GM12875 (cell line): ENCODE measurements around the gene ZNF83.

Source experiments
- H3K4me3 ChIP-seq: one replicate; pipeline ENCODE4 v1.5.1; 2011; ENCODE audit warnings: low read depth, low read length, control low read depth
- TF ChIP-seq, protein P1 (sequence below): IDR thresholded peaks from 2 replicates; pipeline ENCODE4 v1.5.1; 2011; ENCODE audit warnings: low read depth, mild to moderate bottlenecking, control low read depth, inconsistent platforms, low read length, moderate library complexity, borderline replicate concordance; ENCODE audit not compliant: insufficient read depth

Gene ZNF83

DNA sequence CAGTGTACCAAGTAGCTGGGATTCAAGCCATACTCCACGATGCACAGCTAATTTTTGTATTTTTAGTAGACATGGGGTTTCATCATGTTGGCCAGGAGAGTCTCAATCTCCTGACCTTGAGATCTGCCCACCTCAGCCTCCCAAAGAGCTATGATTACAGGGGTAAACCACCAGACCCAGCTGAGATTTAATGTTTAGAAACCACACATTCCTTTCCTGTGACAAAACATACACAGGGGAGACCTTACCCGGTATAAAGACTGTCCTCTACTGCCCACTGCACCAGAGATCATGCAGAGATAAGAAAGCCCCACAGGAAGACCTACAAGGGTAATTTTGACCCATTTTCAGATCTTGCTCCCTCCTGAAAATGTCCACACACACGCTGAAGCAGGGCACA lies 22.8 kb upstream of the ZNF83 start:
- H3K4me3 ChIP-seq = no peak overlapping the region
- TF ChIP-seq, protein P1, sequence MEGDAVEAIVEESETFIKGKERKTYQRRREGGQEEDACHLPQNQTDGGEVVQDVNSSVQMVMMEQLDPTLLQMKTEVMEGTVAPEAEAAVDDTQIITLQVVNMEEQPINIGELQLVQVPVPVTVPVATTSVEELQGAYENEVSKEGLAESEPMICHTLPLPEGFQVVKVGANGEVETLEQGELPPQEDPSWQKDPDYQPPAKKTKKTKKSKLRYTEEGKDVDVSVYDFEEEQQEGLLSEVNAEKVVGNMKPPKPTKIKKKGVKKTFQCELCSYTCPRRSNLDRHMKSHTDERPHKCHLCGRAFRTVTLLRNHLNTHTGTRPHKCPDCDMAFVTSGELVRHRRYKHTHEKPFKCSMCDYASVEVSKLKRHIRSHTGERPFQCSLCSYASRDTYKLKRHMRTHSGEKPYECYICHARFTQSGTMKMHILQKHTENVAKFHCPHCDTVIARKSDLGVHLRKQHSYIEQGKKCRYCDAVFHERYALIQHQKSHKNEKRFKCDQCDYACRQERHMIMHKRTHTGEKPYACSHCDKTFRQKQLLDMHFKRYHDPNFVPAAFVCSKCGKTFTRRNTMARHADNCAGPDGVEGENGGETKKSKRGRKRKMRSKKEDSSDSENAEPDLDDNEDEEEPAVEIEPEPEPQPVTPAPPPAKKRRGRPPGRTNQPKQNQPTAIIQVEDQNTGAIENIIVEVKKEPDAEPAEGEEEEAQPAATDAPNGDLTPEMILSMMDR = no peak

DNA sequence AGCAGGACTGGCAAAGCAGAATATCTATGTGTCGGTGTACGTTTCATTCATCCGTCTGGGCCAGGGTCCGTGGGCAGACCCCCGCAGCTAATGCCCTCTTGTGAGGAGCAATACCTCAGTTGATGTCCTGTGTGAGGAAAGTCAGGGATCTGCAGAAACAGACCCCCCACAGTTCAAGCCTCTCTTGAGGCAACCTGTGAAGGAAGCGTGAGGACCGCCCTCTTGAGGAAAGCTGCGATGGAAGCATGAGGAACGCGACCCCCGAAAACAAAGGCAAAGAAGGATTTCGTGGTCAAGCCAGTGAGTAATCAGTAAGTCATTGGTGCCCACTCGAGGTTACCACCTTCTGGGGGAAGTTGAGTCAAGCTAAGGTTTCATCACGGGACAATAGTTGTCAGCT lies 20.9 kb upstream of the ZNF83 start:
- TF ChIP-seq, protein P1 = no peak
- no peak overlapping the region for H3K4me3 ChIP-seq

DNA sequence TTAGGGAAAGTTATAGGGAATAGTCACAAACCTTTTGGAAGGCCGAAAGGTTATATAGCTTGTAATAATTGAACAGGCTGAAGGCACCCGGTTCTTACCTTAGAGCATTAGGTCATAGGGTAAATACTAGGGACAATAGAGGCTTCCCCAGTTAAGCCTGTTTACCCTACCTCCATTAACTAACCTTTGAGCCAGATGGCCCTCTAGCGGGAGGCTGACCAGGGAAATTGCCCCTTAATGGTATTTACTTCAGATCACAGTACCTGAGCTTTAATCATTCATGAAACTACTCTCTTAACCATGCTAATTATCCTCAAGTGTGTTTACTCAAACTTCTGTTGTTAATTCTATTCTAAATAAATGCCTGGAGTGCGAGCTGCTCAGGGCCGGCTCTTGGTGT lies 20.4 kb upstream of the ZNF83 start:
- TF ChIP-seq, protein P1 = no peak
- H3K4me3 ChIP-seq = no peak overlapping the region

- H3K4me3 ChIP-seq = no peak overlapping the region
- TF ChIP-seq, protein P1 = no peak
Observed at GRCh38 chr19:52653161-52653560, 15.0 kb upstream of the ZNF83 start.

DNA sequence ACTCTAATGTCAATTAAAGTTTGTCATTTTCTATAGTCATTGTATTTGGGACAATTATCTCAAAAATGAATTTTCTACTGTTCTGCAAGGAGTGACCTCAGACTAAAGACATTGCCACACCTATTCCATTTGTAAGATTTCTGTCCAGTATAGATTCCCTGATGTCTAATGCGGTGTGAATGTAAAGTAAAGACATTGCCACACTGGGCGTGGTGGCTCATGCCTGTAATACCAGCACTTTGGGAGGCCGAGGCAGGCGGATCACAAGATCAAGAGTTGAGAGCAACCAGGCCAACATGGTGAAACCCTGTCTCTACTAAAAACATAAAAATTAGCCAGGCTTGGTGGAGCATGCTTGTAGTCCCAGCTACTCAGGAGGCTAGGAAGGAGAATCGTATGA lies 13.8 kb upstream of the ZNF83 start:
- H3K4me3 ChIP-seq = no peak overlapping the region
- TF ChIP-seq, protein P1 = no peak

DNA sequence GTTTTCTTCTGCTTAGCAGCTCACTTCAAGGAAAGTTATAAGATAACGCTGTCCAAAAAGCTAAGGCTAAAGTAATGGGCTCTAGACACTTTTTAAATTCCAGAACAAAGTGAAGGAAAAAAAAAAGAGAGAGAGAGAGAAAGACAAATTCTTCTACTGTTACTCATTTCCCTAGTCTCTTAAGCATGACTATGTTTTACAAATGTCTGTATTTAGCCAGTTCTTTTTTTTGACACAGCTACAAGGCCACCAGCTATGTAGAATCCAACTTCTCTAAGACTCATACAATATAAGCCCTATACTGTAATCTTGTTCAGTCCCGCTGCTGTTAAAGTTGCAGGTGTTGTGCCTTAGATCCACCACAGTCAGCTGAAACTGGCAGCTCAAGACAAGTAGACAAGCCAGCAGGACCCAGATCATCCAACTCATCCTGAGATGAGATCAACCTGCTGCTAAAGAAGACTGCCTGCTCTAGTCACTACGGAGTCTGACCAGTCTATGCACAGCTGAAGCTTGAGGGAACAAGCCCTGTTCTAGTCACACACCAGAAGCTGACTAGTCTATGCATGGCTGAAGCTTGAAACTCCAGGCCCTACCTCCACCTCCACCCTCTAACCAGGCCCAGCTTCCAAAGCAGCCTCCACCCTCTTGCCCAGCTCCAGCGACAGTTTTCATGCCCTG lies 10.3 kb upstream of the ZNF83 start:
- TF ChIP-seq, protein P1 = no peak
- H3K4me3 ChIP-seq = no peak overlapping the region

DNA sequence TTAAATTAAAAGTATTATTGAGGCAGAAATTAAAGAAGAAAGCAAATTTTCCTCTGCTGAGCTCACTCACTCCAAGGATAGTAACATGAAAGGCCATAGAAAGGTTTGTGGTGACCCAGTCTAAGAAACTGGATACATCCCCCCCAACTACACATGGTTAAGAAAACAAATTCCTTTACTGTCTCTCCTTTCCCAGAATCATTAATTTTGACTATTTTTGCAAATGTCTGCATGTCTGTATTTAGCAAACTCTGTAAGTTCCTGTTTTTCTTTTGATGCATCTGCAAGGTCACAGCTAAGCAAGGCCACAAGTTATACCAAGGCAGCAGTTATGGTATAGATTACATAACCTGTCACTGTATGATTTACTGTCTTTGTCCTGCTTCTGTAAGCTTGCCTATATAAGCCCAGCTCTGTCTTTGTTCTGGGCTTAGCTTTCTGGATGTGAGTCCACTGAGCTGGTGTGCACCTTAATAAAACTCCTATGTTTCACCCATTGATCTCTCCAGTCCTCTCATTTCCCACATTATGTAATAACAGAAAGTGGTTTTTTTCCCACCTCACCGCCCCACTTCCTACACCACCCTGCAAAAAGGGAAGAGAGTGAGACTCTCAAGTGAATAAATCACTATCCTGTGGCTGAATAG lies 8.5 kb upstream of the ZNF83 start:
- no peak overlapping the region for H3K4me3 ChIP-seq
- TF ChIP-seq, protein P1 = no peak
